ENCODE measurements around the gene TMPRSS6.

The TMPRSS6 gene

GRCh38 chr22:37024339-37025157, 85.0 kb downstream of the TMPRSS6 start:
- no peak for DNase-seq

GRCh38 chr22:37023743-37024338, 85.7 kb downstream of the TMPRSS6 start:
- no peak for DNase-seq

- DNase-seq: no peak
These were observed 86.8 kb downstream of the TMPRSS6 start for GRCh38 chr22:37022483-37023337.

GRCh38 chr22:37021710-37022482, 87.6 kb downstream of the TMPRSS6 start:
- DNase-seq: peak; percentile 58

GRCh38 chr22:37021041-37021440, 88.5 kb downstream of the TMPRSS6 start:
- no peak for DNase-seq

- peak; percentile 70 for DNase-seq
These were observed 89.4 kb downstream of the TMPRSS6 start for GRCh38 chr22:37020192-37020479.

- DNase-seq: peak; percentile 92
These were observed 90.0 kb downstream of the TMPRSS6 start, which contains the start of the genes MPST and TST for GRCh38 chr22:37019309-37020191. TSS of gene MPST (plus strand) at chr22:37019742. CDS start at chr22:37019837, 95 bp downstream. TSS of gene TST (minus strand) at chr22:37019447. CDS start at chr22:37018732, 715 bp downstream.

- peak; percentile 82 for DNase-seq
These were observed 90.7 kb downstream of the TMPRSS6 start for GRCh38 chr22:37018815-37019308.

- no peak for DNase-seq
These were observed 91.3 kb downstream of the TMPRSS6 start for GRCh38 chr22:37018086-37018814.

GRCh38 chr22:37017356-37017755, 92.2 kb downstream of the TMPRSS6 start:
- no peak for DNase-seq

GRCh38 chr22:37016134-37016910, 93.2 kb downstream of the TMPRSS6 start:
- DNase-seq: no peak

- DNase-seq: no peak
These were observed 94.0 kb downstream of the TMPRSS6 start for GRCh38 chr22:37015587-37015878.
